ENCODE data around the gene NUDT8. TPM values are rescaled to one million over a fixed set of nuclear protein-coding genes. Genes with fewer than 3 reads are reported as not detected.
A peak's percentile ranks its signal among the peaks of the same experiment; 100 is the strongest.

Gene NUDT8
- total RNA-seq, 2 experiments from 2014 or later = 15.3 to 16.7 TPM

DNA sequence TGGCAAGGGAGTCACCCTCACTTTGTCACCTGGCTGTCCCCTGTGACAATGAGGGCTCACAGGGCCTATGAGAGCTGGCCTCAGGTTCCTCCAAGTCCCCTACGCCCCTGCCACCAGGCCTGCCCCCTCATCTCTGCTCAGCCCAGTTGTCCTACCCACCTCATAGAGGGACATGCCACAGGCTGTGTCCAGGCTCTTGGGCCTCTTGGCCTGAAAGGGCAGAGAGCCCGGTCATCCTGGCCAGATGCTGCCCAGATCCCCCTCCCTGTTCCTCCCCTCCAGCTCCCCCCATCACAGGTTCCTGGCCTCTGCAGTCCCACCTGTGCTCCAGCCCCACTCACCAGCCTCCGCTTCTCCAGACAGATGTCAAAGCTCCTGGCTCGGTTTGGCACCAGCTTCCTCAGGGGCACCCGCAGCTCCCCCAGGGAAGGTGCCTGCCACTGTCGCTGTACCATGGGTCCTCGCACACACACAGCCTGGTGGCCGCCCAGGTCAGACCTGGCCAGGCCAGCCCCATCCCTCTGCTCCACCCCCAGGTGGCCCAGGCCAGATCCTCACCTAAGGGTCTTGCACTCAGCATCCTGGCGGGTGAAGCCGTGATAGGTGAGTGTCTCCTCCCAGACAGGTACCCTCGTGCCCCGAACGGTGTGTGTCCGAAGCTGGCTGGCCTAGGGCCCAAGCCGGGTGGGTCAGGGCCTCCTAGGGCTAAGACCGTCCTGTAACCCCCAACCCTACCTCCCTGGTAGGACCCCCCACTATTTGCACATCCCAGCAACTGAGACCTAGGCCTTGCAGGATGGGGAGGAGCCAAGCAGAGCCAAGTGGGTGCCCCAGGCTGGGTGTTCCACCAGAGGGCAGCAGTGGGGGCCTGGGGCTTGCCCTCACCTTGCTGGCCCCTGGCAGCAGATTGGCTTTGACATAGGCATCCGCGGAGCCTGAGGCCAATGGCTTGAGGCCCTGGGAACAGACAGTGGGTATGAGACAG is 14.7 kb downstream of the NUDT8 start:
- peak; percentile 83 for DNase-seq
- peak; percentile 57 for ATAC-seq
- Mint-ChIP-seq H3K4me1 (peaks cover 37% of the 10 kb centered on the region), H3K27ac (peak overlapping the region; percentile 94), H3K27me3 (peaks cover 9% of the 10 kb centered on the region), H3K9me3 (ENCODE audit: low read depth) (no peaks in the 10 kb centered on the region), H3K4me3 (peak overlapping the region; percentile 65), H3K36me3 (peaks cover 7% of the 10 kb centered on the region)
- CTCF ChIA-PET = interaction anchor here (0.6 to 7.5 kb wide), 27 partner anchors 9 to 733 kb away, joined by 3 to 111 read pairs (median 4); partner anchors contain the start of genes GSTP1 and NUDT8

DNA sequence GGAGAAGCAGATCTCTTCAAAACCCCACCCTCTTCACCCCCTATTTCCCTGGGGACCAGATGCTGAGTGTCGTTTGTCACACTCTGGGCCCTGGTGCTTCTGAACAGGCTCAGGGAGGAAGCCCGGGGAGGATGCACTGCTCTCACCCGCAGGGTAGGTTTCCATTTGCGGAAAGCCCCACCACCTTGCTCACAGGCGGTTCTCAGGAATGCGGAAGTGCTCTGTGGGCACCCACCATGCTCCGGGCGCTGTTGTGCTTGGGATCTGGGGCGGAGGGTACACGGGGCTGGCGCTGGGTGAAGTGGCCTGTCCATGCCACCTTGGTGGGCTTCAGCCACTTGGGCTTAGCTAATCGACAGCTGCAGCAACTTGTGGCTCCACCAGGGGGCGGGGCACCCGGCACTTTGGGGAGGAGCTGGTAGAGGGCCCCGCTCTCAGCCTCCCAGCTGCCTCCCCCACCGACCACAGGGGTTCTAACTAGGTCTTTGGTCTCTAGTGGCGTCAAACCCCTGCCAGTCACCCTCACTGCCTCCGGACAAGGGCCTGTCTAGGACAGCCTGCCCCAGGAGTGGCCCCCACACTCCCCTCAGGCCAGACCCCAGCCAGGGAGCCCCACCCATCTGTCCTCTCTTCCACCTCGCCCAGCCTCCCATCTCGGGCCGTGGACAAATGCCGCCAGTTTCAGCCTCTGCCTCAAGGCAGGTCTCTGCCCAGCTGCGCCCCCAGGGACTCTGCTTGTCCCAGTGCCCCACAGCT is 15.6 kb downstream of the NUDT8 start:
- H3K36me3 Mint-ChIP-seq = peaks cover 10% of the 10 kb centered on the region
- peaks cover 9% of the 10 kb centered on the region for H3K27me3 Mint-ChIP-seq
- ATAC-seq = peak; percentile 85
- H3K4me3 Mint-ChIP-seq = peak overlapping the region; percentile 65
- peaks cover 37% of the 10 kb centered on the region for H3K4me1 Mint-ChIP-seq
- H3K9me3 Mint-ChIP-seq (ENCODE audit: low read depth) = no peaks in the 10 kb centered on the region
- peak overlapping the region; percentile 94 for H3K27ac Mint-ChIP-seq
- CTCF ChIA-PET = interaction anchor here (0.6 to 7.5 kb wide), 25 partner anchors 9 to 260 kb away, joined by 3 to 111 read pairs (median 5); partner anchors contain the start of genes GSTP1 and NUDT8
- peak; percentile 88 for DNase-seq

- Mint-ChIP-seq H3K27ac (peak overlapping the region; percentile 94), H3K27me3 (peaks cover 9% of the 10 kb centered on the region), H3K36me3 (peaks cover 13% of the 10 kb centered on the region), H3K4me1 (peaks cover 40% of the 10 kb centered on the region), H3K4me3 (peak overlapping the region; percentile 65), H3K9me3 (ENCODE audit: low read depth) (no peaks in the 10 kb centered on the region)
- no peak for DNase-seq
- no peak for ATAC-seq
- CTCF ChIA-PET = interaction anchor here (0.7 to 7.5 kb wide), 22 partner anchors 8 to 259 kb away, joined by 3 to 111 read pairs (median 8); partner anchors contain the start of genes GSTP1 and NUDT8
Measured at GRCh38 chr11:67613313-67613959, 16.3 kb downstream of the NUDT8 start.

GRCh38 chr11:67612751-67613150 is 17.0 kb downstream of the NUDT8 start:
- Mint-ChIP-seq H3K4me1 (peaks cover 46% of the 10 kb centered on the region), H3K36me3 (peaks cover 13% of the 10 kb centered on the region), H3K27ac (peak overlapping the region; percentile 94), H3K27me3 (peaks cover 5% of the 10 kb centered on the region), H3K9me3 (ENCODE audit: low read depth) (no peaks in the 10 kb centered on the region), H3K4me3 (no peak overlapping the region)
- ATAC-seq = no peak
- CTCF ChIA-PET = interaction anchor here (1.4 to 7.5 kb wide), 4 partner anchors 12 to 36 kb away, joined by 3 to 111 read pairs (median 21); partner anchors contain the start of gene NUDT8
- no peak for DNase-seq

DNA sequence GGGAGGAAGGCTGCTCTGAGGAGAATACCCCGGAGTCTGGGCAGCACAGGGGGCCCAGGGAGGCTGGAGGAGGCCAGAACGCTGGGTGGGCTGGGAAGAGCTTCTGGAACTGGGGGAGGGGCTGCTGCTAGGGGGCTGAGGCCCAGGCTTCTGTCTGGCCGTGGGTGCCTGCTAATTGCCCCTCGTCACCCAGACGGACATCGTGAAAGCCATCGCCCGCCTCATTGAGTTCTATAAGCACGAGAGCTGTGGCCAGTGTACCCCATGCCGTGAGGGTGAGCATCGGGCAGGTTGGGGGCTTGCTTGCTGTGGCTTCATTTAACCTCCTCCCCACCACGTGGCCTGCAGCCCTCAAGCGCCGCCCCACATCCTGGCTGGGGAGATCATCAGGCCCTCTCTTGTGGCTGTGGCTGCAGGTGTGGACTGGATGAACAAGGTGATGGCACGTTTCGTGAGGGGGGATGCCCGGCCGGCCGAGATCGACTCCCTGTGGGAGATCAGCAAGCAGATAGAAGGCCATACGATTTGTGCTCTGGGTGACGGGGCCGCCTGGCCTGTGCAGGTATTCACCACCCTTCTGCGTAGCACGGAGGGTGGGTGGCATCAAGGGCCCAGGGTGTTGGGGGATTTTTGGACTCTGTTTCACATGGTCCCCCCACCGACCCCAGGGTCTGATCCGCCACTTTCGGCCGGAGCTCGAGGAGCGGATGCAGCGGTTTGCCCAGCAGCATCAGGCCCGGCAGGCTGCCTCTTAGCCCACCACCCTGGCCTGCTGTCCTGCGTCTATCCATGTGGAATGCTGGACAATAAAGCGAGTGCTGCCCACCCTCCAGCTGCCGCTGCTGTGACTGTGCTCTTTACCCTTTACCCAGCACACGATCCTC is 17.8 kb downstream of the NUDT8 start:
- Mint-ChIP-seq H3K36me3 (peaks cover 13% of the 10 kb centered on the region), H3K27me3 (peaks cover 2% of the 10 kb centered on the region), H3K9me3 (ENCODE audit: low read depth) (no peaks in the 10 kb centered on the region), H3K4me3 (no peak overlapping the region), H3K27ac (peak overlapping the region; percentile 41), H3K4me1 (peaks cover 48% of the 10 kb centered on the region)
- no peak for DNase-seq
- no peak for ATAC-seq
- CTCF ChIA-PET = interaction anchor here (1.4 to 7.5 kb wide), 3 partner anchors 17 to 37 kb away, joined by 3 to 111 read pairs (median 26); partner anchors contain the start of gene NUDT8

GRCh38 chr11:67611165-67611564 is 18.6 kb downstream of the NUDT8 start:
- CTCF ChIA-PET = interaction anchor here (7.5 kb wide), 1 partner anchor 18 kb away, joined by 111 read pairs; the partner anchor contains the start of gene NUDT8
- H3K9me3 Mint-ChIP-seq (ENCODE audit: low read depth) = no peaks in the 10 kb centered on the region

GRCh38 chr11:67610302-67610868 is 19.4 kb downstream of the NUDT8 start:
- no peak overlapping the region for H3K27ac Mint-ChIP-seq
- no peaks in the 10 kb centered on the region for H3K9me3 Mint-ChIP-seq (ENCODE audit: low read depth)
- H3K36me3 Mint-ChIP-seq = peaks cover 13% of the 10 kb centered on the region
- H3K4me3 Mint-ChIP-seq = no peak overlapping the region
- no peaks in the 10 kb centered on the region for H3K27me3 Mint-ChIP-seq
- peaks cover 45% of the 10 kb centered on the region for H3K4me1 Mint-ChIP-seq
- ATAC-seq (no peak), DNase-seq (no peak)
- CTCF ChIA-PET = interaction anchor here (1.6 kb wide), 1 partner anchor 49 kb away, joined by 5 read pairs; no protein-coding TSS in a partner anchor

More at GRCh38 chr11:67611165-67611564, 18.6 kb downstream of the NUDT8 start:
- no peak overlapping the region for H3K27ac Mint-ChIP-seq
- ATAC-seq (no peak), DNase-seq (no peak)
- no peak overlapping the region for H3K4me3 Mint-ChIP-seq
- peaks cover 13% of the 10 kb centered on the region for H3K36me3 Mint-ChIP-seq
- H3K27me3 Mint-ChIP-seq = no peaks in the 10 kb centered on the region
- peaks cover 47% of the 10 kb centered on the region for H3K4me1 Mint-ChIP-seq

DNA sequence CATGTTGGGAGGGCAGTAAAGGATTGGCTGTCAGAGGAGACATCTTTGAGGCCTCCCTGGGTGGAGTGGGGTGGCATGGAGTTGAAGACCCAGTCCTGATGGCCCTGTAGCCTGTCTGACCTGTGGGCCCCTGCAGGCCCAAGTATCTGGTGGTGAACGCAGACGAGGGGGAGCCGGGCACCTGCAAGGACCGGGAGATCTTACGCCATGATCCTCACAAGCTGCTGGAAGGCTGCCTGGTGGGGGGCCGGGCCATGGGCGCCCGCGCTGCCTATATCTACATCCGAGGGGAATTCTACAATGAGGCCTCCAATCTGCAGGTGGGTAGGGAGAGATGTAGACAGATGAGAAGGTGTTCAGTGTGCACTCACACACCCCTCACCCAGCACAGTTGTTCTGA is 20.4 kb downstream of the NUDT8 start:
- no peak overlapping the region for H3K4me3 Mint-ChIP-seq
- H3K27me3 Mint-ChIP-seq = no peaks in the 10 kb centered on the region
- H3K4me1 Mint-ChIP-seq = peaks cover 34% of the 10 kb centered on the region
- DNase-seq = no peak
- H3K27ac Mint-ChIP-seq = no peak overlapping the region
- no peaks in the 10 kb centered on the region for H3K9me3 Mint-ChIP-seq (ENCODE audit: low read depth)
- CTCF ChIA-PET = interaction anchor here (1.6 kb wide), 1 partner anchor 50 kb away, joined by 5 read pairs; no protein-coding TSS in a partner anchor
- H3K36me3 Mint-ChIP-seq = peaks cover 13% of the 10 kb centered on the region
- ATAC-seq = no peak

- Mint-ChIP-seq H3K9me3 (ENCODE audit: low read depth) (no peaks in the 10 kb centered on the region), H3K27me3 (no peaks in the 10 kb centered on the region), H3K4me1 (peaks cover 29% of the 10 kb centered on the region), H3K27ac (peak overlapping the region; percentile 90), H3K36me3 (peaks cover 13% of the 10 kb centered on the region), H3K4me3 (peak overlapping the region; percentile 88)
- DNase-seq (no peak), ATAC-seq (no peak)
- CTCF ChIA-PET = interaction anchor here (1.1 to 2.2 kb wide), 3 partner anchors 21 to 32 kb away, joined by 3 to 15 read pairs (median 4); partner anchors contain the start of genes GSTP1 and NUDT8
Measured at GRCh38 chr11:67608486-67608885, 21.3 kb downstream of the NUDT8 start.

DNA sequence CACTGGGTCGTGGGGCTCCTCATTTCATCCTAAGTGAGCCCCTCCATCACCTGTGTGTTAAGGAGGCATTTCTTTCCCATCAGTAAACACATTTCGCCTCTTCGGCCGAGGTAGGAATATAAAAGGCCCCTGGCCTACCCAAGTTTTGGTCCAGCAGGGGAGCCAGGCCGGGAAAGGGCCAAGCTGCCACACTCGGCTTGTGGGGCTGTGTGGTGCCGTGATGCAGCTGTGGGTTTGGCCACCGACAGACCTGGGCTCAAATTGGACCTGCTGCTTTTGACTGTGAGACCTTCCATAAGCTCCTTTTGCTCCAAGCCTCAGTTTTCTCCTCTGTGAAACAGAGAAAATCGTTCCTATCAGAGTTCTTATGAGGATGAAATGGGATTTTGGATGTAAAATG is 22.2 kb downstream of the NUDT8 start:
- Mint-ChIP-seq H3K4me1 (peaks cover 25% of the 10 kb centered on the region), H3K27me3 (peaks cover 7% of the 10 kb centered on the region), H3K4me3 (peak overlapping the region; percentile 88), H3K27ac (peak overlapping the region; percentile 90), H3K9me3 (ENCODE audit: low read depth) (peaks cover 3% of the 10 kb centered on the region), H3K36me3 (peaks cover 12% of the 10 kb centered on the region)
- CTCF ChIA-PET = interaction anchor here (1.0 to 2.2 kb wide), 4 partner anchors 8 to 31 kb away, joined by 3 to 15 read pairs (median 4); partner anchors contain the start of genes GSTP1 and NUDT8
- ATAC-seq (no peak), DNase-seq (no peak)

GRCh38 chr11:67606492-67607295 is 23.0 kb downstream of the NUDT8 start, which contains the start of gene NDUFV1:
TSS of gene NDUFV1 (plus strand) at chr11:67606936. CDS start at chr11:67607005, 69 bp downstream.
- DNase-seq = peak; percentile 98
- peaks cover 22% of the 10 kb centered on the region for H3K4me1 Mint-ChIP-seq
- H3K9me3 Mint-ChIP-seq (ENCODE audit: low read depth) = peaks cover 3% of the 10 kb centered on the region
- H3K4me3 Mint-ChIP-seq = peak within 1 kb of the TSS; percentile 88
- H3K27me3 Mint-ChIP-seq = peaks cover 7% of the 10 kb centered on the region
- peak within 1 kb of the TSS; percentile 90 for H3K27ac Mint-ChIP-seq
- peaks cover 9% of the 10 kb centered on the region for H3K36me3 Mint-ChIP-seq
- ATAC-seq = peak; percentile 100
- CTCF ChIA-PET = interaction anchor here (1.0 to 2.3 kb wide), 4 partner anchors 8 to 23 kb away, joined by 3 to 15 read pairs (median 6); partner anchors contain the start of gene NUDT8
